HK-2 (cell line): Measurements from ENCODE around the gene ZNF345.

ENCODE experiments used
- DNase-seq: peaks from one replicate; pipeline ENCODE4 v3.0.0-alpha.2; 2018; ENCODE audit not compliant: unreplicated experiment

Gene ZNF345

DNA sequence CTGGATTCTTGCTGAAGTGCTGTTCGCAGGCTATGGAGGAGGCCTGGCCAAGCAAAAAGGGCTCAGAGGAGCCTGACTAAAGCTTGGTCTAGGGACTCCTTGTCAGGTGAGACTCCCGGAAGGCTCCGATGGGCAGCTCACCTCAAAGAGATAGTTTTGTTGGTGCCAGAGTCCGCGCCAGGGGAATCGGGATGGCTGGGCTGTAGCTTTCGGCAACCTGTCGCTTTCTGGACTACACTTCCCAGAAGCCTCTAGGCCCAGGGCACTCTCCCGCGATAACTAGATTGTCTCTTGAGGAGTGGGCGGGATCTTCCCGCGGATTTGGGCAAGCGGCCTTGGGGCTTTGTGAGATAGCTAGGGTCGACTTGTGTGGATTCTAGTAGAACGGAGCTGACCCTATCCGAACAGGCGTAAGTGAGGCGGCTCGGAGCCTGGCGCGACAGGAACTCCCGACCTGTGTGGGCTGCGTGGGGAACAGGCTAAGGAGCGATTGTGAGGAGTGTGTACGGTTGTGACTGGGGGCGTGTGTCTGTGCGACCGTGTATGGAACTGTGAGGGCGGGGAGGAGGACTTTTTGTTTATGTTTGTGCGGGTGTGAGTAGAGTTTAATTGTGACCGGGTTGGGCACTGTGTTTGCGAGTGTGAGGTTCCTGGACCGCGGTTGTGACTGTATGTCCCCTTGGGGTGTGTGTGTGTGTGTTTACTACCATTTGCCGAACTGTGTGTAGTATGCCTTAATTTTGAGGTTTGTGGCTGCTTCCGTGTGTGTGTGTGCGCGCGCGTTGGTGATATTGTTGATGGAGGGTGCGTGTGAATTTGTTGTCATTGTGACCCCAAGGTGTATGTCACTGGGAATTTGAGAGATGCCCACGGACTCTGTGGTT lies at the start of gene ZNF345:
ZNF345 (plus strand) TSS at position 318 of the 884 bp plus-strand sequence. CDS start 25,955 bp downstream, outside the sequence.
- DNase-seq, result peak; percentile 87

DNA sequence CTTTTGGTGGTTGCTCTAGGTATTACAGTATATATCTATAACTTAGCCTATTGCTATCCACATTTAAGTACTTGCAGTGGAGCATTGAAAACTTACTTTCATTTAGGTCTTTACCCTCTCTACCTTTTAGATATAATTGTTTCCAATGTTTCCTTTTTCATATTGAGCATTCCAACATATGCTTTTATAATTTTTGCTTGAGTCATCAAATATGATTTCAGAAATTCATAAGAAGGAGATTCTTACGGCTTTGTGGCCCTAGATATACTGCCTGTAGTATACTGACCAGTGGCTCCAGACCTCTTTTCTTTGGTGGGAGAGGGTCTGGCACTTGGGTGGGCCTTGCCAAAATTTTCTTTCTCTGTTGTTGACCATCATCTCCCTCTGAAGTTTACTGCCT lies 45.3 kb upstream of the ZNF345 start:
- DNase-seq, result no peak

DNA sequence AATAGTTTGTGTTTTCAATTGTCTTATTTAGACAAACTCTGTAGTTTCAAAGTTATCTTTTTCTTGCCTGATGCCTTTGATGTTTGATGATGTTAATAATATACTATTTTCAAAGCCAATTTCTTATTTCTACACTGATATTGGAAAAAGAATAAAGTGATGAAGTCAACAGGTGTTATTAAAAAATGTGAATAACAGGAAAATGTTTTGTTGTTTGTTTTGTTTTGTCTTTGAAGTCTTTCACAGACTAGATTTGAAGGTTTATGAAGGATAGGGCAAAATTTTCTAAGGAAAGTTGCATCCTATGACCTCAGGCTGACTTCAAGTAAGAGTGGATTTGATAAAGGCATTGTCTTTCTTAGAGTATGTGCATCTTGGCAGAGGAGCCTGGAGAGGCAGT lies 43.6 kb upstream of the ZNF345 start:
- DNase-seq, result no peak

DNA sequence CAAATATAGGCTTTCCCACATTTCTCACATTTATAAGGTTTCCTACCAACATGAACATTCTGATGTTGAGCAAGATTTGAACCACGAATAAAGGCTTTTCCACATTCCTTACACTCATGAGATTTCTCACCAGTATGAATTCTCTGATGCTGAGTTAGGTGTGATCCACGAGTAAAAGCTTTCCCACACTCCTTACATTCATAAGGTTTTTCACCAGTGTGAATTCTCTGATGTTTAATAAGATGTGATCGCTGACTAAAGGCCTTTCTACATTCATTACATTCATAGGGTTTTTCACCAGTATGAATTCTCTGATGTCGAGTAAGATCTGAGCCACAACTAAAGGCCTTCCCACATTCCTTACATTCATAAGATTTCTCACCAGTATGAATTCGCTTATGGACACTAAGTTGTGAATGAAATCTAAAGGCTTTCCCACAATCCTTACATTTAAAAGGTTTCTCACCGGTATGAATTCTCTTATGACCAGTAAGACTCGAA lies 31.5 kb upstream of the ZNF345 start:
- no peak for DNase-seq

DNA sequence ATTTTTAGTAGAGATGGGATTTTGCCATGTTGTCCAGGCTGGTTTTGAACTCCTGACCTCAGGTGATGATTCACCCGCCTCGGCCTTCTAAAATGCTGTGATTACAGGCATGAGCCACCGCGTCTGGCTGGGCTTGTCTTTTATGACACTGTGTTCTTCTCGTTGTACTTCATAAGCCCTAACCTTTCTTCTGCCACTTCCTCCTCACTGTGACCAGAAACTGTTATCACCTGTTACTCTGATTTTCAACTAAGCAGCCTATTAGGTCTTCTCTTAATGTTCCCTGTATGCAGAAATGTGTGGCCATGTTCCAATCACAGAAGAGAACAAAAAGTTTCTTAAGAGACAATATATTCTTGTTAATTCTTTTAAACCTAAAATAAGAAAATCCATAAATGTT lies 28.9 kb upstream of the ZNF345 start:
- no peak for DNase-seq

DNA sequence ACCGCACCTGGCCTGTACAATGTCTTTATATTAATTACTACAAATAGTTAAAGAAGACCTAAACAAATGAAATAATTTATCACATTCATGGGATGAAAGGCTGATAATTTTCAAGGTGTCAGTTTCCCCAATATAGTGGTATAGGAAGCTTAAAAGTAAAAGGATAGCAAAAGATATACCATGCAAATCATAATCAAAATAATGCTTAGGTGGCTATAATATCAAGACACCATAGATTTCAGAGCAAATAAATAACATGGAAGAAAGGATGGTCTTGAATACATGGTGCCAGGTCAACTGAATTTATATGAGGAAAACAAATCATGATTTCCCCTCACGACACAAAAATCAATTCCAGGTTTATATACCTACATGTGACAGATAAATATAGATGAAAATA lies 17.2 kb upstream of the ZNF345 start:
- DNase-seq, result no peak

DNA sequence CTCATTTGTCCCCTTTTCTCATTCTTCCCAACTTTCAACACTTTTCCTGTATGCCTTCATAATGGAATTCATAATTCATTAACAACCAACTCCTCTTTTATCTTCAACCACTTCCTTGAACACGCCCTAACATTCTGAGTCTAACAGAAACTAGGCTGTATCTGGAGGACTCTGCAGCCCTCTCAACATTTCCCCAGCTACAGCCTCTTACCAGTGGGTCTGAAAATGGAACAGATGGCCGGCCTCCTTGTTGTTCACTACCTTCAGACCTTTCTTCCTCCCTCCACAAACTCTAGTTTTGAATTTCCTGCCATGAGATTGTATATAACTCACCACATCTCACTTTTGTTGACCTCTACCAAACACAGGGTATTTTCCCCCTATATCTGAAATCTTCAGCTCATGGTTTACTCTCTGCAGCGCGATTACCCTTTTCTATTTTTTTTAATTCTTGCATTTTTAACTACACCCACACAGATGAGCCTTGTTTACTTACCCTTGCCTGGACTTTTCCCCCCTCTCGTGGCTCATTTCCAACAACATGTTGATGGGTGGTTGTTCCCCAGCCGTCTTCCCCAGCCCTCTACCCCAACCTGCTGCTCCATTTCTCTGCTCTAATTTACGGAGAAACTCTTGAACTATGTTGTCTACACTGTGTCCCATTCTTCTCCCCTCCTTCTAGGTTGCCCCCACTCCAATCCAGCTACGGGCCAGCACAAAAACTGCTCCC lies 13.3 kb upstream of the ZNF345 start:
- peak; percentile 2 for DNase-seq

DNA sequence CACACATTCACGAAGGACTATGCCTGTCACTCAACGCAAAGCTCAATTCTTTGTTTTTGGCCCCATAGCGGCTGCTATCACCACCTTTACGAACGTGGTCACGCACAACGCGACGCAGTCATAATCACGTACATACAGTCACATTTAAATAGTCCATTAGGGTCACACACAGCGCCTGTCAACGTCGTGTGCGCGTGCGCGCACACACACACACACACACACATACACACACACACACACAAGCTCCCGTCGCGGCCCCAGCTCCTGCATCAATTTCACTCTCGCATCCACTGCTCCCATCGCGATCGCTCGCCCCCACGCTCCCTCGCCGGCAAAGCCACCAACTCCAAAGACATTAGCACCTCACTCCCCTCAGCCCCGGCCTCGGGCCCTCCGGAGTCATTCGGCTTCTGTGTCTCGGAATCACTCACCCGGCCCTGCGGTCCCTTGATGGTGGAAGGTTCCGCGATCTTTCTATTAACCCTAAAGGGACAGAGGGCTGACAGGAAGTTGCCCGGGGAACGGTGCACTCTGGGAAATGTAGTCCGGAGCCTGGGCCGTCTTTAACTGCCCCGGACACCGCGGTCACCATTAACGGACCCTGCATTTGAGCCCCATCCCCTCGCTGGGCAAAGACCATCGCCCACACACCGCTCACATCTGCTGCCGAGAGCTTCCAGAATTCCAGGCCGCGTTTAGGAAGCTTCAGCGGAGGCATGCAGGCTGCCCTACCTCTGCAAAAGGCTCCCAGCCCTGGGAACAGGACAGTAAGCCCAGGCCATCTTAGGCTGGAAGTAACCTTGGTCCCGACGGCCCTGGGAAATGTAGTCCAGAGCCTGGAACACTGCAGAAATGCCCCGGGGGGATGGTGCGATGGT lies 12.5 kb upstream of the ZNF345 start, which contains the start of gene ZNF790:
ZNF790 (minus strand) TSS at position 482 of the 878 bp plus-strand sequence. CDS start 12,768 bp downstream, outside the sequence.
- peak; percentile 90 for DNase-seq

DNA sequence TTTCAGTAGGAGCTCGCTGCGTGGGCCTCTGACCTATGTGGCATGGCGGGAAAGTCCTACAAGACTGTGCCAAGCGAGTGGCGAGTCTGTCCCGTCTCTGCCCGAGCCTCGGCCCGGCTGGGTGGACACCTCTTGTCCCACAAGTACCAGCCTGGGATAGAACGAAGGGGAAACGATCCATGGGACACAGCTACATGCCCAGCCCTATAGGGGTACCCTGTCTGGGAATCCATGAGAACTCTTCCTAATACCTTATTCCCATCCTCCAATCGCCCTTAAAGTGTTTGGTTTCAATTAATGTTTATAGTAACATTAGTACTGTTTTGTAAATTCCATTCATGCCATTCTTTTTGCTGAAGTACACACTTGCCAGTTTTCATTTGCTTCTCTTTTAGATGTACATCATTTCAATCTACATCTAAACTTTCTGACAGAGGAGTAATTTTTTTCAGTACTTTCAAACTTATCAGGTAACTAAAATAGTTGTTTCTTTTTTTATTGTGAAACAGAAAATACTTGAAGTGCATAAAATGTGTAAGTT lies 11.8 kb upstream of the ZNF345 start:
- DNase-seq, result no peak

DNA sequence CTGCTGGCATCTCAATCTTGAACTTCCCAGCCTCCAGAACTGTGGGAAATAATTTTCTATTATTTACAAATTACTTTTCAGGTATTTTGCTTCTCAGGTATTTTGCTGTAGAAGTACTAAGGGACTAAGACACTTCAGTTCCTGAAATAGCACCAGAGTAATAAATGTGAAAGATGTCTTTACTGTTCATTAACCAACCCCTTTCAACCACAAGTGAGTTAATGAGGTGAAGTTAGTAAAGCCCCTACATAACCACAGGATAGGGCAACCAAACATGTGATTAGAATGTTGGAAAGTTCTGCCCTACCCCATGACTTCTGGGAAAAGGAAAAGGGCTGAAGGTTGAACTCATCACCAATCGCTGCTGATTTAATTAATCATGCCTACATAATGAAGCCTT lies 2.7 kb upstream of the ZNF345 start:
- DNase-seq, result no peak

DNA sequence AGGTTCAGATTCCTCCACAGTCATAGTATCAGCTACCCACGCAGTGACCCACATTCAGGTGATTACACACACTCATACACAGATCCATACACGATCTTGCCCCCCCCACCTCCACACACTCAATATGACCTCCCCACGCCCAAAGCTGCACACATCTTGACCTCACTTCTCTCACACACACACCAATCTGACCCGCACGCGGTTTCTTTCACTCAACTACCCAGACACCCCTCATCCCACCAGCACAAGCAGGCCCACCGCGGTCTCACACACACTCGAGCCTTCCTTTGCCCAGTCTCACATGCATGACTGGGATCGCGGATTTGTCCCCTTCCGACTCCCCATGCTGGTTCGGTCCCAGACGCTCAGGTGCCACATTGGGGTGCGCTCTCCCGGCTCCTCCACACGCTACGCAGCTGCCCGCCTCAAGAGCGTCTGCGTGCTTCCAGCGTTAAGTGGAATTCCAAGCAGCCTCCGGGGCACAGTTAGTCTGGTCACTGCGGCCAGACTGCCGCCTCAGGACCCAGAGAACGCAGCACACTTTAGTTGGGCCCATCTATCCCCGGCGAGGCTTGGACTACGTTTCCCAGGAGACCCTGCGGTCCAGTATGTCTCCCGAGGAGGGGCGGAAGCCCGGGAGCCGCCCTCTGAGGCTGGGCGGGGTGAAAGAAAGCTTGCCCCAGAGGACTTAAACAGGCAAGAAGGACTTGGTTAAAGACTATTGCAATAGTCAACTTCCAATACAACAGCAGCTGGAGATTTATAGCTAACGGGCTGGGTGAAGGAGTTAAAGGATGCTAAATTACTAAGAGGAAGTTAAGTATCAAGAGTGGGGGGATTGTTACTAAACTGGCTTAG lies 746 bp upstream of the ZNF345 start:
- DNase-seq, result peak; percentile 83

DNA sequence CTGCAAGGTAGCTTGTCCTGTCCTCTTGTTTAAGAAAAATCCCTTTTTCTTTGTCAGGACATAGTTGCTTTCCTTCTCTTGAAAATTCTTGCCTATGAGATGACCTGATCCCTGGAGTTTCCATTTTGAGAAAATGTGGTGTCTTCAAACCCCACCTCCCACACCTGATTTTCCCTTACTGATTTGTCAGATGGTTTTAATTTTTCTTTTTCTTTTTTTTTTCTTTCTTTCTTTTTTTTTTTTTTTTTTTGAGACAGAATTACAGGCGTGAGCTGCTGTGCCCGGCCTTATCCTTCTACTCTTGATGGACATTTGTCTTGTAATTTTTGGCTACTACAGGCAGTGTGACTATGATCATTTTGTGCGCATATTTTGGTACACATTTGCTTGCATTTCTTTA lies 1.2 kb downstream of the ZNF345 start:
- DNase-seq, result no peak

DNA sequence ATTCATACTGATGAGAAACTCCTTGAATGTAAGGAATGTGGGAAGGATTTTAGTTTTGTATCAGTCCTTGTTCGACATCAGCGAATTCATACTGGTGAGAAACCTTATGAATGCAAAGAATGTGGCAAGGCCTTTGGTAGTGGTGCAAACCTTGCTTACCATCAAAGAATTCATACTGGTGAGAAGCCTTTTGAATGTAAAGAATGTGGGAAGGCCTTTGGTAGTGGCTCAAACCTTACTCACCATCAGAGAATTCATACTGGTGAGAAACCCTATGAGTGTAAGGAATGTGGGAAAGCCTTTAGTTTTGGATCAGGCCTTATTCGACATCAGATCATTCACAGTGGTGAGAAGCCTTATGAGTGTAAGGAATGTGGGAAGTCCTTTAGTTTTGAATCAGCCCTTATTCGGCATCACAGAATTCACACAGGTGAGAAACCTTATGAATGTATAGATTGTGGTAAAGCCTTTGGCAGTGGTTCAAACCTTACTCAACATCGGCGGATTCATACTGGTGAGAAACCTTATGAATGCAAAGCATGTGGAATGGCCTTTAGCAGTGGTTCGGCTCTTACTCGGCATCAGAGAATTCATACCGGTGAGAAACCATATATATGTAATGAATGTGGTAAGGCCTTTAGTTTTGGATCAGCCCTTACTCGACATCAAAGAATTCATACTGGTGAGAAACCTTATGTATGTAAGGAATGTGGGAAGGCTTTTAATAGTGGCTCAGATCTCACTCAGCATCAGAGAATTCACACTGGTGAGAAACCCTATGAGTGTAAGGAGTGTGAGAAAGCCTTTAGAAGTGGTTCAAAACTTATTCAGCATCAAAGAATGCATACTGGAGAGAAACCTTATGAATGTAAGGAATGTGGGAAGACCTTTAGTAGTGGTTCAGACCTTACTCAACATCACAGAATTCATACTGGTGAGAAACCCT lies 26.6 kb downstream of the ZNF345 start:
- DNase-seq, result no peak

DNA sequence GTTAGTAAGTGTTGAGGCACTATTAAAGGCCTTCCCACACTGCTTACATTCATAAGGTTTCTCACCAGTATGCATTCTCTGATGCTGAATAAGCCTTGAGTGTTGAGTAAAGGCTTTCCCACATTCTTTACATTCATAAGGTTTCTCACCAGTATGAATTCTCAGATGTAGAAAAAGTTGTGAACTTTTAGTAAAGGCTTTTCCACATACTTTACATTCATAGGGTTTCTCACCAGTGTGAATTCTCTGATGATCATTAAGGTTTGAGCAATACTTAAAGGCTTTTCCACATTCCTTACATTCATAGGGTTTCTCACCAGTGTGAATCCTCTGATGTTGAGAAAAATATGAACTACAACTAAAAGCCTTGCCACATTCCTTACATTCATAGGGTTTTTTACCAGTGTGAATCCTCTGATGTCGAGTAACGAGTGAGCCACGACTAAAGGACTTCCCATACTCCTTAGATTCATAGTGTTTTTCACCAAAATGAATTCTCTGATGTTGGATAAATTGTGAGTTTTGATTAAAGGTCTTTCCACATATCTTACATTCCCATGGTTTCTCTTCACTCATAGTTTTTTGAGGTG lies 41.2 kb downstream of the ZNF345 start:
- DNase-seq, result no peak

DNA sequence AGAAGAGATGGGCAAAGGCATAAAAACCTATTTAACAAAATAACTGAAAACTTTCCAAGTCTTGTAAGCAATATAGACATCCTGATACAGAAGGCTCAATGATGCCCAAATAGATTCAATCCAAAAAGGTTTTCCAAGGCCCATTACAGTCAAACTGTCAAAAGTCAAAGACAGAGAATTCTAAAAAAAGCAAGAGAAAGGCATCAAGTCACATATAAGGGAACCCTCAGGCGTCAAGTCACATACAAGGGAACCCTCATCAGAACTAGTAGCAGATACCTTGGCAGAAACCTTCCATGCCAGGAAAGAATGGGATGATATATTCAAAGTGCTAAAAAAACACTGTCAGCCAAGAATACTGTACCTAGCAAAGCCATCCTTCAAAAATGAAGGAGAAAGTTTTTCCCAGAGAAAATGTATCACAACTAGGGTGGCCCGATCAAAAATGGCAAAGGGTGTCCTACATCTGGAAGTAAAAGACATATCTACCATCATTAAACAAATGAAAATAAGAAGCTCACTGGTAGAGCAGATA lies 44.2 kb downstream of the ZNF345 start:
- no peak for DNase-seq

DNA sequence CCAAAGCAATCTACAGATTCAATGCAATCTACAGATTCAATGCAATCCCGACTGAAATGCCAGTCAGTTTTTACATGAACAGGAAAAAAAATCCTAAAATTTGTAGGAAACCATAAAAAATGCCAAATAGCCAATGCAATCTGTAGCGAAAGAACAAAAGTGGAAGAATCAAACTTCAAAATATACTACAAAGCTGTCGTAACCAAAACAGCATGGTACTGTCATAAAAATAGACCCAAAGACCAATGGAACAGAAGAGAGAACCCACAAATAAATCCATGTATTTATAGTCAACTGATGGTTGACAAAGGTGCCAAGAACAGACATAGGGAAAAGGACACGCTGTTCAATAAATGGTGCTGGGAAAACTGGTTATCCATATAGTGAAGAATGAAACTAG lies 47.7 kb downstream of the ZNF345 start:
- DNase-seq, result no peak

DNA sequence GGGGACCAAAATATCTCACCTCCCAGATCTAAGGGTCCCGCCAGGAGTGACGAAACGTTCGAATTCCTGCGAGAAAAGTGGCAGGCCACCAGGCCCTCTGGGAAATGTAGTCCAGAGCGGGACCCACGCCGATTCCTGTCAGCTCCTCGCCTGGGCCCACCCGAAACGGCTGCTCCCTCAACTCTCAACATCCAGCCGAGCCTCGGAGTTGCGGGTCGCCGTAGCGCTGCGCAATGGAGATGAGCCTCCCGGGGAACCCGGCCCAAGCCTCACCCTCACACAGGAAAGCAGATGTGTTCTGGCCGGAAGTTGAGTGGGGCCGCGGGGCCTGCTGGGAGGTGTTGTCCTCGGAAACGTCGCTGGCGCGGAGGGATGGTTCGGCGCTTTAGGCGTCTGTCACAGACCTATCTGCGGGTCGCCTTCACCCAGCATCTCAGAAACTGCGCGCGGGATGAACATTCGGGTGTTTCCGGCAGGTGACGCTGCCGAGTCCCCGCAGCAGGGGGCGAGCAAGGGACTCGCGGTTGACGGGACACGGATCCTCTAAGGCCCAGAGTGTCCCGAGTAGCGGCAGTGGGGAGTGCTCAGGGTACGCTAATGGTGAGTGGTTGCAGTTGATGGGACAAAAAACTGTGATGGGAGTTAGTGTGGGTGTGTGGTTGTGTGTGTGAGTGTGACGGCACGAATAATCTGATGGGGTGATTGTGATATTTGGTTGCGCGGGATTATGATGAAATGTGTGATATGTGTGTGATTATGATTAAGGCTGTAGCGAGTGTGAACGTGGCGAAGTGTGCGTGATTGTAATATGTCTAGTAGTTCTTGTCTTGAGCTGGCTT lies 65.5 kb downstream of the ZNF345 start, which contains the start of the genes ZNF568 and ZNF829:
ZNF568 (plus strand) TSS at position 341 of the 839 bp plus-strand sequence. CDS start 6,439 bp downstream, outside the sequence.
ZNF829 (minus strand) TSS at position 300 of the 839 bp plus-strand sequence. CDS start 1,124 bp downstream, outside the sequence.
- DNase-seq, result peak; percentile 94
